Ishikawa (cell line): ENCODE results near the gene DHX8.

Experiments
- CREB1 ChIP-seq: IDR thresholded peaks from 2 replicates; pipeline ENCODE4 v1.6.1; 2012; ENCODE audit warnings: low read depth
- TCF12 ChIP-seq: IDR thresholded peaks from 2 replicates; pipeline ENCODE4 v1.6.1; 2012; ENCODE audit warnings: low read depth
- TF ChIP-seq, protein P1 (sequence below): IDR thresholded peaks from 2 replicates; pipeline ENCODE4 v1.6.1; 2012; ENCODE audit warnings: low read depth, mild to moderate bottlenecking

DNA sequence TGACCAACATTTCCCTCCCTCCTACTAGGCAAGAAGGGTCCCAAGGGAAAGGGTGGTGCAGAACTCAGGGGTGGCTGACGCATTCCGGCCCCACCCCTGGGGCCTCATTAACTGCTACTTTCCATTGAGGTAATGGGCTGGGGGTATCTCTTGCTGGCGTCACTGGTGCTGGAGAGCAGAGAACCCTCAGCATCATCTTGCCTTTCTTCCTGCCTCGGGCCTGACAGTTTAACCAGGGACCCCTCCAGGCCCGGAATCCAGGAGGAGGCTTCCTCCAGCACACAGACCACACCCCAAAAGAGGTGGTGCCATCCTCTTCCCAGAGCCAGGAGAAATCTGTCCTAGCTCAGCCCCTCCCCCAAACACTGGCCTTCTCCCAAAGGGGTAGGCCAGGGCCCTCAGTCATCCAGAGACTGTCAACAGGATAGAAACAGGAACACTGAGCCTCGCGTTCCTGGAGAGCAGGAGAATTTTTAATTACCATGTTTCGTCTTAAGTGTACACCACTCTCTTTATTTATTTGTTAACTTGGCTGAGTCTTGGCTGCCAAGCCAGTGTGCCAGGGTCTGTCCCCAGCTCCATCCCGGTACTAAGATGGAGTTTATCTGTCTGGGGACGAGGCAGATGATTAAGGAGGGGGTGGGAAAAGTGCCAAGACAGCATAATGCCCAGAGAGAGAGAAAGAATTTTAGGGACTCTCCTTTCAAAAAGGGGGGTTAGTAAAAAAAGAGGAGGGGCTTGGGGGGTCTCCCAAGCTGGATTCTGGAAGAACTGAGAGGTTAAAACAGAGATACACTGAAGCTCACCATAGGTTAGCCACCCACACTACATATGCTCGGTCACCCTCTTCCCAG, 57.3 kb downstream of the DHX8 start:
- TF ChIP-seq TCF12 = no peak
- TF ChIP-seq, protein P1, sequence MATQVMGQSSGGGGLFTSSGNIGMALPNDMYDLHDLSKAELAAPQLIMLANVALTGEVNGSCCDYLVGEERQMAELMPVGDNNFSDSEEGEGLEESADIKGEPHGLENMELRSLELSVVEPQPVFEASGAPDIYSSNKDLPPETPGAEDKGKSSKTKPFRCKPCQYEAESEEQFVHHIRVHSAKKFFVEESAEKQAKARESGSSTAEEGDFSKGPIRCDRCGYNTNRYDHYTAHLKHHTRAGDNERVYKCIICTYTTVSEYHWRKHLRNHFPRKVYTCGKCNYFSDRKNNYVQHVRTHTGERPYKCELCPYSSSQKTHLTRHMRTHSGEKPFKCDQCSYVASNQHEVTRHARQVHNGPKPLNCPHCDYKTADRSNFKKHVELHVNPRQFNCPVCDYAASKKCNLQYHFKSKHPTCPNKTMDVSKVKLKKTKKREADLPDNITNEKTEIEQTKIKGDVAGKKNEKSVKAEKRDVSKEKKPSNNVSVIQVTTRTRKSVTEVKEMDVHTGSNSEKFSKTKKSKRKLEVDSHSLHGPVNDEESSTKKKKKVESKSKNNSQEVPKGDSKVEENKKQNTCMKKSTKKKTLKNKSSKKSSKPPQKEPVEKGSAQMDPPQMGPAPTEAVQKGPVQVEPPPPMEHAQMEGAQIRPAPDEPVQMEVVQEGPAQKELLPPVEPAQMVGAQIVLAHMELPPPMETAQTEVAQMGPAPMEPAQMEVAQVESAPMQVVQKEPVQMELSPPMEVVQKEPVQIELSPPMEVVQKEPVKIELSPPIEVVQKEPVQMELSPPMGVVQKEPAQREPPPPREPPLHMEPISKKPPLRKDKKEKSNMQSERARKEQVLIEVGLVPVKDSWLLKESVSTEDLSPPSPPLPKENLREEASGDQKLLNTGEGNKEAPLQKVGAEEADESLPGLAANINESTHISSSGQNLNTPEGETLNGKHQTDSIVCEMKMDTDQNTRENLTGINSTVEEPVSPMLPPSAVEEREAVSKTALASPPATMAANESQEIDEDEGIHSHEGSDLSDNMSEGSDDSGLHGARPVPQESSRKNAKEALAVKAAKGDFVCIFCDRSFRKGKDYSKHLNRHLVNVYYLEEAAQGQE = no peak
- TF ChIP-seq CREB1 = no peak
